ENCODE results near the gene PTPRZ1. TPM values are rescaled to one million over a fixed set of nuclear protein-coding genes. Genes with fewer than 3 reads are reported as not detected.

Gene PTPRZ1
- total and polyA plus RNA-seq, 2 donors (not counting 1 experiment from before 2014, with no cell fraction given), result not detected

DNA sequence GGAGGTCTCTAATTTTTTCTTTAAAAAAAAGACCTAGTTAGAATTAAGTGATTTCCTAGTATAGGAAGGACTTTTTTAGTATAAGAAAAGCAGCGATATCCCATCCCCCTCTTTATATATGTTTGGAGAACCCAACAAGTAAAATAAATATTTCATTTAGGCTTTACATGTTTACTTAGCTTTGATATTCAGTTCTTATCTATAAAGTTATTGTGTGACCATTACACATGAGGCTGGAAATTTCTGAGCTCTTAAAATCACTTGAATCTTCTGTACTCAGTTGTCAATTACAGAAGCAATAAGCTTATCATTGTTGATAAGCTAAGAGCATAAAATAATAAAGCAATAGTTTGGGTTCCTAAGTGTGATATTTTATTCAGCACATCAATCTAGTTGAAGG is 181.4 kb downstream of the PTPRZ1 start:
- H3K9me3 ChIP-seq (ENCODE audit: control extremely low read depth in 1 of 3, control insufficient read depth in 2 of 3, insufficient read depth in 1 of 3, low read length in 2 of 3), result no peaks in the 10 kb centered on the region
- Mint-ChIP-seq H3K4me1 (no peaks in the 10 kb centered on the region), H3K27me3 (peaks cover 6% of the 10 kb centered on the region), H3K27ac (no peak overlapping the region), H3K9me3 (ENCODE audit: insufficient read depth) (no peaks in the 10 kb centered on the region), H3K4me3 (no peak overlapping the region)
- H3K79me2 ChIP-seq (ENCODE audit: control insufficient read depth, insufficient read depth, low read length), result no peaks in the 10 kb centered on the region
- CTCF ChIA-PET, result no interaction called here
- no peaks in the 10 kb centered on the region for H3K27me3 ChIP-seq (replicated peaks in 1 of 4; ENCODE audit: control extremely low read depth in 1 of 4, control insufficient read depth in 3 of 4, insufficient read depth in 4 of 4, low read length in 3 of 4)
- intact Hi-C loops (cut with micrococcal nuclease), result no loop called here
- H3K4me3 ChIP-seq (ENCODE audit: control extremely low read depth in 1 of 5, extremely low read depth in 1 of 5, insufficient read depth in 1 of 5, low read depth in 2 of 5, low read length in 4 of 5), result no peak overlapping the region
- H3K4me1 ChIP-seq (ENCODE audit: control insufficient read depth in 2 of 2, insufficient read depth in 2 of 2, low read length in 2 of 2), result no peaks in the 10 kb centered on the region
- no peaks in the 10 kb centered on the region for H4K20me1 ChIP-seq (ENCODE audit: control insufficient read depth, insufficient read depth, low read length, poor library complexity, severe bottlenecking)
- POLR2A ChIA-PET, result no interaction called here
- TF ChIP-seq CTCF (IDR thresholded peaks at IDR 0.05) (no peak), EZH2 (IDR thresholded peaks at IDR 0.05; ENCODE audit: borderline replicate concordance, insufficient read depth, low read depth, low read length, poor library complexity, severe bottlenecking) (no peak)
- ATAC-seq (ENCODE audit: low read depth) (no peak), DNase-seq (no peak)
- no peak overlapping the region for H3K9ac ChIP-seq (ENCODE audit: low read length)
- no peak overlapping the region for H2AFZ ChIP-seq (ENCODE audit: insufficient read depth, low read depth, low read length, poor library complexity, severe bottlenecking)
- no peak overlapping the region for H3K27ac ChIP-seq (ENCODE audit: low read length in 2 of 2)
- no CpG with 5 or more reads among the region's 1 CpG for WGBS (ENCODE audit: insufficient coverage)
- no peak overlapping the region for H3K4me2 ChIP-seq (replicated peaks; ENCODE audit: low read depth, low read length, poor library complexity, severe bottlenecking)
- no peaks in the 10 kb centered on the region for H3K36me3 ChIP-seq (replicated peaks in 1 of 2; ENCODE audit: control extremely low read depth in 1 of 2, control insufficient read depth in 1 of 2, extremely low read depth in 1 of 2, insufficient read depth in 2 of 2, low read length in 1 of 2)

DNA sequence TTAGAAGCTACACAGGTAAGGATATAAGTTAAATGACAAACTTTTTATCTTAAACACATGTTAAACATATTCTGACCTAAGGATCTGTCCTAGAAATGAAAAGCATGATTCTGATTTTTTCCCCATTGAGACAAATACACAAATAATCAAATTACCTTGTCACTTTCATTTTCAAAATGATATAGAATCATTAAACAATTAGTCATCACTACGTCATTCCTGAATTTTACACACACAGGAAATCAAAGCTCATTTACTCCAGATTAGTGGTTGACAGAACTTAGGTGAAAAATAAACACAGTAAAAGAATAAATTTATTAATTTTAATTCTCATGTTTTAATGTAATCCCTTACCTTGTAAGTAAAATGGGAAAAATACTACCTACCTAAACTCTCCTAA is 182.1 kb downstream of the PTPRZ1 start:
- Histone ChIP-seq H3K27me3 (replicated peaks in 1 of 4; ENCODE audit: control extremely low read depth in 1 of 4, control insufficient read depth in 3 of 4, insufficient read depth in 4 of 4, low read length in 3 of 4) (no peaks in the 10 kb centered on the region), H3K4me1 (ENCODE audit: control insufficient read depth in 2 of 2, insufficient read depth in 2 of 2, low read length in 2 of 2) (no peaks in the 10 kb centered on the region), H3K36me3 (replicated peaks in 1 of 2; ENCODE audit: control extremely low read depth in 1 of 2, control insufficient read depth in 1 of 2, extremely low read depth in 1 of 2, insufficient read depth in 2 of 2, low read length in 1 of 2) (no peaks in the 10 kb centered on the region), H3K9me3 (ENCODE audit: control extremely low read depth in 1 of 3, control insufficient read depth in 2 of 3, insufficient read depth in 1 of 3, low read length in 2 of 3) (no peaks in the 10 kb centered on the region), H3K27ac (ENCODE audit: low read length in 2 of 2) (no peak overlapping the region), H4K20me1 (ENCODE audit: control insufficient read depth, insufficient read depth, low read length, poor library complexity, severe bottlenecking) (no peaks in the 10 kb centered on the region), H3K4me2 (replicated peaks; ENCODE audit: low read depth, low read length, poor library complexity, severe bottlenecking) (no peak overlapping the region), H3K79me2 (ENCODE audit: control insufficient read depth, insufficient read depth, low read length) (no peaks in the 10 kb centered on the region), H3K9ac (ENCODE audit: low read length) (no peak overlapping the region), H3K4me3 (ENCODE audit: control extremely low read depth in 1 of 5, extremely low read depth in 1 of 5, insufficient read depth in 1 of 5, low read depth in 2 of 5, low read length in 4 of 5) (no peak overlapping the region), H2AFZ (ENCODE audit: insufficient read depth, low read depth, low read length, poor library complexity, severe bottlenecking) (no peak overlapping the region)
- H3K27ac Mint-ChIP-seq, result no peak overlapping the region
- no peaks in the 10 kb centered on the region for H3K9me3 Mint-ChIP-seq (ENCODE audit: insufficient read depth)
- ATAC-seq (ENCODE audit: low read depth) (no peak), DNase-seq (no peak)
- POLR2A ChIA-PET, result no interaction called here
- H3K4me1 Mint-ChIP-seq, result no peaks in the 10 kb centered on the region
- H3K27me3 Mint-ChIP-seq, result peaks cover 6% of the 10 kb centered on the region
- TF ChIP-seq EZH2 (IDR thresholded peaks at IDR 0.05; ENCODE audit: borderline replicate concordance, insufficient read depth, low read depth, low read length, poor library complexity, severe bottlenecking) (no peak), CTCF (IDR thresholded peaks at IDR 0.05) (no peak)
- intact Hi-C loops (cut with micrococcal nuclease), result no loop called here
- H3K4me3 Mint-ChIP-seq, result no peak overlapping the region
- WGBS (ENCODE audit: insufficient coverage), result no CpG with 5 or more reads among the region's 1 CpG
- CTCF ChIA-PET, result no interaction called here

All from B cell (primary cell).